Esophagus muscularis mucosa (tissue), 4 donors: ENCODE data around the gene CLASP1.

Experiments used
- EP300 ChIP-seq: sonication (generic); formaldehyde crosslinking; IDR thresholded peaks from one replicate; pipeline ENCODE4 v1.6.1; 2017; ENCODE audit warnings: antibody characterized with exemption
- POLR2A ChIP-seq: fragments of 450-650 bp; IDR thresholded peaks from one replicate; pipeline ENCODE4 v1.6.1; 2017; ENCODE audit warnings: antibody characterized with exemption, moderate library complexity, mild to moderate bottlenecking, low read depth
- POLR2AphosphoS5 ChIP-seq, 2 donors: sonication (generic); formaldehyde crosslinking; IDR thresholded peaks; one replicate each; pipeline ENCODE4 v1.6.1; 2017; ENCODE audit warnings: antibody characterized with exemption in 2 of 2
- TF ChIP-seq, protein P1 (sequence below), 3 experiments: fragments of 200-600 bp in 2 of 3; fragments of 450-650 bp in 1 of 3; sonication (generic) in 2 of 3; IDR thresholded peaks; one replicate each; pipeline ENCODE4 v1.5.1; 2017 to 2019; ENCODE audit warnings: antibody characterized with exemption in 3 of 3, mild to moderate bottlenecking in 2 of 3, moderate library complexity in 1 of 3

DNA sequence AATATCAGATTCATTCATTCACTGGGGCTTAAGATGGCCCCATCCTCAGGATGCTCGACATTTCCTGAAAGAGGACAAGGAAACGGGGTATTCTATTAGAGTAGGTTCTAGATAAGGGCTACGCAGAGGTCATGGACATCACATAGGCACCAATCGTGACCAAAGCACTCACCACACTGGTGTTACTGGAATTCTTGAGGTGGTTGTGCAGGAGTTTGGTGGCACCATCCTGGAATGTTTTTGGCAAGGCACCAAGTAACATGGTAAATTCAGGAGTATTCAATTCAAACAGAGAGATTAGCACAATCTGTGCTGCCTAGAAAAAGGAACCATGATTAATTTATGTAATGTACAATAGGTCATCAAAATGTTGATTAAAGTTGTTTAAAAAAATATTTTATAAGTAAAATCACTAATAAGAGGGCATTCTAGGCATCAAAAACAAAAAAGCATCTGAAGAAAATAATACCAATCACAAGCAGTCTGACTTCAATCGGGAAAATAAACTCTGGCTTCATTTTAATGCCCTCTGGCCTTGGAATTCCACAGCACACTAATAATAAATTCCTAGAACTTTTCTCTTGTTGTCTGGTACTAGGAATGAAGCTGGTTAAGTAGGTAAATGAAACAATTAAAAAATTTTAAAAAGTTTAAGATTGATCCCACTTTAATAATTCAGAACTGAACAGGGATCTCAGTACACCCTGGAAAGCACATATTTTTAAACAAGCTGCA, 261.5 kb downstream of the CLASP1 start:
- TF ChIP-seq POLR2A = no peak
- TF ChIP-seq, protein P1, sequence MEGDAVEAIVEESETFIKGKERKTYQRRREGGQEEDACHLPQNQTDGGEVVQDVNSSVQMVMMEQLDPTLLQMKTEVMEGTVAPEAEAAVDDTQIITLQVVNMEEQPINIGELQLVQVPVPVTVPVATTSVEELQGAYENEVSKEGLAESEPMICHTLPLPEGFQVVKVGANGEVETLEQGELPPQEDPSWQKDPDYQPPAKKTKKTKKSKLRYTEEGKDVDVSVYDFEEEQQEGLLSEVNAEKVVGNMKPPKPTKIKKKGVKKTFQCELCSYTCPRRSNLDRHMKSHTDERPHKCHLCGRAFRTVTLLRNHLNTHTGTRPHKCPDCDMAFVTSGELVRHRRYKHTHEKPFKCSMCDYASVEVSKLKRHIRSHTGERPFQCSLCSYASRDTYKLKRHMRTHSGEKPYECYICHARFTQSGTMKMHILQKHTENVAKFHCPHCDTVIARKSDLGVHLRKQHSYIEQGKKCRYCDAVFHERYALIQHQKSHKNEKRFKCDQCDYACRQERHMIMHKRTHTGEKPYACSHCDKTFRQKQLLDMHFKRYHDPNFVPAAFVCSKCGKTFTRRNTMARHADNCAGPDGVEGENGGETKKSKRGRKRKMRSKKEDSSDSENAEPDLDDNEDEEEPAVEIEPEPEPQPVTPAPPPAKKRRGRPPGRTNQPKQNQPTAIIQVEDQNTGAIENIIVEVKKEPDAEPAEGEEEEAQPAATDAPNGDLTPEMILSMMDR (IDR thresholded peaks at IDR 0.05) = no peak
- TF ChIP-seq POLR2AphosphoS5 (IDR thresholded peaks at IDR 0.05) = no peak
- no peak for TF ChIP-seq EP300
